AG04450 (cell line): ENCODE data around the gene SYCE3. TPM values are rescaled to one million over a fixed set of nuclear protein-coding genes. Genes with fewer than 3 reads are reported as not detected.

ENCODE experiments used
- CTCF ChIA-PET: fragments of 300-600, 350-600 bp; formaldehyde crosslinking; extraction: SDS; loops from one replicate; lab custom pipeline; 2022; ENCODE audit warnings: antibody characterized with exemption, inconsistent platforms; lab: Charles Lee
- POLR2A ChIA-PET: fragments of 350-600 bp; formaldehyde crosslinking; extraction: SDS; loops from one replicate; lab custom pipeline; 2021; ENCODE audit warnings: antibody characterized with exemption, inconsistent platforms; lab: Yijun Ruan, JAX
- DNase-seq: peaks from one replicate; pipeline ENCODE4 v3.0.0-alpha.2; 2011; ENCODE audit warnings: low read depth, low spot score
- H3K27ac ChIP-seq: one replicate; pipeline ENCODE4 v1.5.1; 2012; ENCODE audit warnings: low read depth, low read length, control low read depth
- H3K27me3 ChIP-seq: one replicate; pipeline ENCODE4 v1.6.0; 2012; ENCODE audit warnings: low read length; ENCODE audit not compliant: control insufficient read depth, insufficient read depth
- H3K4me3 ChIP-seq: 2 replicates; pipeline ENCODE4 v1.5.1; 2011; ENCODE audit warnings: mild to moderate bottlenecking, low read depth, low read length, control low read depth
- H3K9me3 ChIP-seq: 2 replicates; pipeline ENCODE4 v1.5.1; 2012; ENCODE audit warnings: low read length; ENCODE audit not compliant: control insufficient read depth, insufficient read depth
- polyA plus RNA-seq: library from polyadenylated mRNA; depleted of rRNA; stranded (reverse); fragments of >200 nt; gene quantifications from 2 replicates; pipeline ENCODE4 v1.2.3, GENCODE V29; 2011
- TF ChIP-seq, protein P1 (sequence below): IDR thresholded peaks from 2 replicates; pipeline ENCODE4 v1.5.1; 2011; ENCODE audit warnings: low read depth, low read length, control low read depth, inconsistent platforms

SYCE3 gene
- polyA plus RNA-seq, 1 experiment, result not detected

DNA sequence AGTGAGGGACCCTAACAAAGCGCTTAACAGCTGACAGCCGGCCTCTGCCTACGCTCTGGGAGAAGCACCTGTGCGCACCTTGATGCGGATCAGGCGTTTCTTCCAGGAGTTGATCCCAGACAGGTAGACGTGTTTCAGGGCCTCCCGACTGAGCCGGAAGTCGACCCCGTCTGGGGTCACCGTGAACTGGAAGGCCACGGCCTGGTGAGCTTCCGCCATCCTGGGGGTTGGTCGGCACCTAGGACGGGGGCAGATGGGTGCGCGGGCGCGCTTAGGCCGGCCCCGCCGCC lies 14.9 kb upstream of the SYCE3 start:
- Histone ChIP-seq H3K27ac (no peak overlapping the region), H3K9me3 (no peaks in the 10 kb centered on the region), H3K4me3 (no peak overlapping the region), H3K27me3 (peaks cover 14% of the 10 kb centered on the region)
- TF ChIP-seq, protein P1, sequence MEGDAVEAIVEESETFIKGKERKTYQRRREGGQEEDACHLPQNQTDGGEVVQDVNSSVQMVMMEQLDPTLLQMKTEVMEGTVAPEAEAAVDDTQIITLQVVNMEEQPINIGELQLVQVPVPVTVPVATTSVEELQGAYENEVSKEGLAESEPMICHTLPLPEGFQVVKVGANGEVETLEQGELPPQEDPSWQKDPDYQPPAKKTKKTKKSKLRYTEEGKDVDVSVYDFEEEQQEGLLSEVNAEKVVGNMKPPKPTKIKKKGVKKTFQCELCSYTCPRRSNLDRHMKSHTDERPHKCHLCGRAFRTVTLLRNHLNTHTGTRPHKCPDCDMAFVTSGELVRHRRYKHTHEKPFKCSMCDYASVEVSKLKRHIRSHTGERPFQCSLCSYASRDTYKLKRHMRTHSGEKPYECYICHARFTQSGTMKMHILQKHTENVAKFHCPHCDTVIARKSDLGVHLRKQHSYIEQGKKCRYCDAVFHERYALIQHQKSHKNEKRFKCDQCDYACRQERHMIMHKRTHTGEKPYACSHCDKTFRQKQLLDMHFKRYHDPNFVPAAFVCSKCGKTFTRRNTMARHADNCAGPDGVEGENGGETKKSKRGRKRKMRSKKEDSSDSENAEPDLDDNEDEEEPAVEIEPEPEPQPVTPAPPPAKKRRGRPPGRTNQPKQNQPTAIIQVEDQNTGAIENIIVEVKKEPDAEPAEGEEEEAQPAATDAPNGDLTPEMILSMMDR, result no peak
- ChIA-PET POLR2A (interaction anchor here (1.3 kb wide), 1 partner anchor 46 kb away, joined by 3 read pairs; no protein-coding TSS in a partner anchor), CTCF (interaction anchor here (3.3 kb wide), 1 partner anchor 15 kb away, joined by 27 read pairs; the partner anchor contains the start of gene SYCE3)
- no peak for DNase-seq

DNA sequence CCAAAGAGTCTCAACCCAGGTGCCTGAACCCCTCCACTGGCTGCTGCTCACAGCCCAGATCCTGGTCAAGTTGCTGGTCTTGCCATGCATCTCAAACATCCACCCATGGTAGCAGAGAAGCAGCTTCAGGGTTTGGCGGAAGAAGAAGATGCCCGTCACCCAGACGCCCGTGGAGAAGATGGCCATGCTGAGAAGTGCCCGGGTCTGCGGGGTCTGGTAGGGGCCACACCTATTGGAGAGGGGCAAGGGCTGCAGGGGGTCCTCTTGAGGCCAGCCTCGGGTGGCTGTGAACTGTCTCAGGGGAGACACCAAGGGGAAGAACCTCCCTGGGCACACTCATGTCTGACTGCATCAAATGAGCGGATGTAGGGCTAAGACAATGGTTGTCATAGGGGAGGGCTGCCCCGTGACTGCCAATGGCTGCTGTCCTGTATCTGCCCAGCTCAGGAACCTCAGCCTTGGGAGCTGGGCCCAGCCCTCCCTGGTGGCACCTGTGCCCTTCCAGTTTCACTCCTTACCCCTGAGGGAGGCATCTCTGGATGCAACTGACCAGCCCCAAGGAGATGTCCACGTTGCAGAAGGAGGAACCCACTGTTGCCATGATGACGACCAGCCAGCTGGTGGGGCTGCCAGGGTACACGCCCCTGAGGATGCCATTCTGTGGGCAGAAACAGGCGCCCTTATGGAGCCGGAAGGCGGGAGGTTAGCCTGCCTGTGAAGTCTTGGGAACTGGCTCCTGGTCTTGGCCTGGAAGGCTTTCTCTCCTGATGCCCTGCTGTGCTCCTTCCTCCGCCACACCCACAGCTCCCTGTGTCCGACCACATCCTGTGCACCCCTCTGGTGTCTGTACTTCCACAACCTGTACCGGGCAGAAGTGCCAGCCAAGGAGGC lies 14.3 kb upstream of the SYCE3 start:
- H3K27ac ChIP-seq, result no peak overlapping the region
- no peaks in the 10 kb centered on the region for H3K9me3 ChIP-seq
- no peak for DNase-seq
- H3K4me3 ChIP-seq, result no peak overlapping the region
- TF ChIP-seq, protein P1, result no peak
- CTCF ChIA-PET, result interaction anchor here (3.3 kb wide), 1 partner anchor 14 kb away, joined by 27 read pairs; the partner anchor contains the start of gene SYCE3
- H3K27me3 ChIP-seq, result peaks cover 14% of the 10 kb centered on the region
- POLR2A ChIA-PET, result interaction anchor here (1.3 kb wide), 1 partner anchor 45 kb away, joined by 3 read pairs; no protein-coding TSS in a partner anchor

DNA sequence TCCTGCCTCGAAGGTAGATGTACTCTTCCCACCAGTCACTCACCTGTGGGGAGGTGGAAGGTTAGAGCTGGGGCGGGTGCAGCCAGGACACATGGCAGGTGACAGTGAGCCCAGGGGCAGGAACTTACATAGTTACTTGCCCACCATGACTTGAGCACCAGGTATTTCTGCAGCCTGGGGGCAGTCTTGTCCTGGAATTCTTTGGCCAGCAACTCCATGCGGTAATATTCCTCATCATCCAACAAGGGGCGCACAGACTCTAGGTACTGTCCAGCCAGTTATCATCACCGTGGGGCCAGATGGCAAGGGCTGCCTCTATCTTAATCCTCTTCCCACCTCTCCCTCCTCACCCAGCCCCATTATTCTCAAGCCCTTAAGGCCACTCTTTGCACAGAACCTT lies 13.4 kb upstream of the SYCE3 start:
- H3K4me3 ChIP-seq, result no peak overlapping the region
- ChIA-PET POLR2A (interaction anchor here (1.1 to 1.4 kb wide), 2 partner anchors 12 to 14 kb away, joined by 3 read pairs; partner anchors contain the start of gene SYCE3), CTCF (interaction anchor here (3.3 kb wide), 1 partner anchor 13 kb away, joined by 27 read pairs; the partner anchor contains the start of gene SYCE3)
- H3K27ac ChIP-seq, result no peak overlapping the region
- no peak for DNase-seq
- peaks cover 18% of the 10 kb centered on the region for H3K27me3 ChIP-seq
- H3K9me3 ChIP-seq, result no peaks in the 10 kb centered on the region
- TF ChIP-seq, protein P1, result peak; percentile 42

DNA sequence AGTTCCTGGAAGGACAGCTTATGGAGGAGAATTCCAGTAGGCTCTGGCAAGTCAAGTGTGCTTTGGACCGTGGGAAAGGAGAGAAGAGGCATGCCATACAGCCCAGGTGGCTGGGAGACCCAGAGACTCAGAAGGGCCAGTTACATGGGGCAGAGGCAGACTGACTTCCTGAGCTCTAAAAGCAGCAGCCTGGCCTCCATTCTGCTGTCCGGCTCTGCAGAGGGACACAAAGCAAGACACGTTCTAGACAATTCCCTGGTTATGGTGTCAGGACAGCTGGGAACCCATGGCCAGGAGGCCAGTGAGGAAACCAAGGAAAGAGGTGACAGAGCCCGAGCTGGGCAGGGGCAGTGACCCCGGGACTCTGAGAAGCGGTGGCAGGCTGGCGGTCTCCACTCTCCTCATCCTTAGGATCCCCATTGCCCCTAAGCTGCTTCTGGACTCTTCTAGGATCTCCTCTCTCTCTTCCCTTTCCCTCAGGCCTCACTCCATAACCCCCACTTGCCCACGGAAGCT lies 12.8 kb upstream of the SYCE3 start:
- no peak overlapping the region for H3K4me3 ChIP-seq

More for the DNA sequence above, 12.8 kb upstream of the SYCE3 start:
- H3K9me3 ChIP-seq, result no peaks in the 10 kb centered on the region
- H3K27me3 ChIP-seq, result peaks cover 18% of the 10 kb centered on the region
- no peak overlapping the region for H3K27ac ChIP-seq
- TF ChIP-seq, protein P1, result no peak
- ChIA-PET CTCF (interaction anchor here (0.9 to 3.3 kb wide), 2 partner anchors 12 to 46 kb away, joined by 4 to 27 read pairs; partner anchors contain the start of gene SYCE3), POLR2A (interaction anchor here (0.6 to 1.4 kb wide), 4 partner anchors 12 to 74 kb away, joined by 3 read pairs; partner anchors contain the start of gene SYCE3)
- DNase-seq, result no peak
